ENCODE measurements around the gene PIBF1.
"Not testable (repeated sequence)": the region's sequence is repeated elsewhere in the genome, so short reads cannot be mapped to it uniquely, and the experiment has no call there.

PIBF1 gene

GRCh38 chr13:72782717-72783116, 784 bp downstream of the PIBF1 start:
- Histone ChIP-seq H3K4me3 (ENCODE audit: low read depth, low read length) (peak overlapping the region; percentile 95), H3K36me3 (ENCODE audit: insufficient read depth, low read length) (peaks cover 16% of the 10 kb centered on the region), H3K27me3 (ENCODE audit: insufficient read depth, low read length) (no peaks in the 10 kb centered on the region), H3K27ac (ENCODE audit: low read depth, low read length) (peak overlapping the region; percentile 71), H2AFZ (ENCODE audit: low read length, unreplicated experiment) (peak overlapping the region; percentile 69), H3K4me1 (ENCODE audit: control insufficient read depth, insufficient read depth, low read length, unreplicated experiment) (no peaks in the 10 kb centered on the region), H3K79me2 (ENCODE audit: control insufficient read depth, insufficient read depth, low read length, unreplicated experiment) (peaks cover 77% of the 10 kb centered on the region)

GRCh38 chr13:72784679-72785078, 2.7 kb downstream of the PIBF1 start:
- H3K4me3 ChIP-seq (ENCODE audit: low read depth, low read length); H3K27me3 ChIP-seq (ENCODE audit: insufficient read depth, low read length); H2AFZ ChIP-seq (ENCODE audit: low read length, unreplicated experiment); H3K36me3 ChIP-seq (ENCODE audit: insufficient read depth, low read length); H3K4me1 ChIP-seq (ENCODE audit: control insufficient read depth, insufficient read depth, low read length, unreplicated experiment); H3K27ac ChIP-seq (ENCODE audit: low read depth, low read length): not testable (repeated sequence)
- H3K79me2 ChIP-seq (ENCODE audit: control insufficient read depth, insufficient read depth, low read length, unreplicated experiment): peaks cover 70% of the 10 kb centered on the region

GRCh38 chr13:72788831-72789230, 6.9 kb downstream of the PIBF1 start:
- peaks cover 36% of the 10 kb centered on the region for H3K79me2 ChIP-seq (ENCODE audit: control insufficient read depth, insufficient read depth, low read length, unreplicated experiment)
- H2AFZ ChIP-seq (ENCODE audit: low read length, unreplicated experiment): no peak overlapping the region
- H3K36me3 ChIP-seq (ENCODE audit: insufficient read depth, low read length): peaks cover 25% of the 10 kb centered on the region
- no peak overlapping the region for H3K27ac ChIP-seq (ENCODE audit: low read depth, low read length)
- H3K4me3 ChIP-seq (ENCODE audit: low read depth, low read length): no peak overlapping the region
- no peaks in the 10 kb centered on the region for H3K4me1 ChIP-seq (ENCODE audit: control insufficient read depth, insufficient read depth, low read length, unreplicated experiment)
- H3K27me3 ChIP-seq (ENCODE audit: insufficient read depth, low read length): no peaks in the 10 kb centered on the region

- Histone ChIP-seq H3K27ac (ENCODE audit: low read depth, low read length) (no peak overlapping the region), H2AFZ (ENCODE audit: low read length, unreplicated experiment) (no peak overlapping the region), H3K4me1 (ENCODE audit: control insufficient read depth, insufficient read depth, low read length, unreplicated experiment) (no peaks in the 10 kb centered on the region), H3K79me2 (ENCODE audit: control insufficient read depth, insufficient read depth, low read length, unreplicated experiment) (peaks cover 15% of the 10 kb centered on the region), H3K36me3 (ENCODE audit: insufficient read depth, low read length) (peaks cover 30% of the 10 kb centered on the region), H3K4me3 (ENCODE audit: low read depth, low read length) (no peak overlapping the region), H3K27me3 (ENCODE audit: insufficient read depth, low read length) (no peaks in the 10 kb centered on the region)
Measured at GRCh38 chr13:72792640-72793039, 10.7 kb downstream of the PIBF1 start.

DNA sequence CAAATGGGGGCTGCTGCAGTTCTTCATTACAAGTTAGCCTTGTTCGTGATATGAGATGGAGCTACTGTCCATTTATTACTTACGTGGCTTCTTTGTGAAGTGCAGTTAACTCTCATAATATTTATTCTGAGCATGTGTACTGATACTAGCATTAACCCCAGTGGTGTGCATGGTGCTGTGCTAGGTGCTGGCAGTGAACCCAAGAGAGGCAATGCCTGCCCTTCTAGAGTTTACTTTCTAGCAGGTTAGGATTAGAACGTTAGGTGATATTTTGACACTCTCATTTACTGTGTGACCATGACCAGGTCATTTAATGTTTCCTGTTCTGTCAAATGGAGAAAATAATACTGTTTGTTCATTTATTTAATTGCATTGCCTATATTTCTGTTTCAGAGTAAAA, 16.9 kb downstream of the PIBF1 start:
- H3K4me1 ChIP-seq (ENCODE audit: control insufficient read depth, insufficient read depth, low read length, unreplicated experiment): no peaks in the 10 kb centered on the region
- H3K27ac ChIP-seq (ENCODE audit: low read depth, low read length): no peak overlapping the region
- no peaks in the 10 kb centered on the region for H3K79me2 ChIP-seq (ENCODE audit: control insufficient read depth, insufficient read depth, low read length, unreplicated experiment)
- H2AFZ ChIP-seq (ENCODE audit: low read length, unreplicated experiment): no peak overlapping the region
- H3K4me3 ChIP-seq (ENCODE audit: low read depth, low read length): no peak overlapping the region
- peaks cover 16% of the 10 kb centered on the region for H3K36me3 ChIP-seq (ENCODE audit: insufficient read depth, low read length)
- no peaks in the 10 kb centered on the region for H3K27me3 ChIP-seq (ENCODE audit: insufficient read depth, low read length)

GRCh38 chr13:72804301-72804700, 22.4 kb downstream of the PIBF1 start:
- Histone ChIP-seq H3K4me3 (ENCODE audit: low read depth, low read length) (no peak overlapping the region), H3K27ac (ENCODE audit: low read depth, low read length) (no peak overlapping the region), H3K4me1 (ENCODE audit: control insufficient read depth, insufficient read depth, low read length, unreplicated experiment) (no peaks in the 10 kb centered on the region), H3K79me2 (ENCODE audit: control insufficient read depth, insufficient read depth, low read length, unreplicated experiment) (no peaks in the 10 kb centered on the region), H2AFZ (ENCODE audit: low read length, unreplicated experiment) (no peak overlapping the region), H3K27me3 (ENCODE audit: insufficient read depth, low read length) (no peaks in the 10 kb centered on the region), H3K36me3 (ENCODE audit: insufficient read depth, low read length) (no peaks in the 10 kb centered on the region)

DNA sequence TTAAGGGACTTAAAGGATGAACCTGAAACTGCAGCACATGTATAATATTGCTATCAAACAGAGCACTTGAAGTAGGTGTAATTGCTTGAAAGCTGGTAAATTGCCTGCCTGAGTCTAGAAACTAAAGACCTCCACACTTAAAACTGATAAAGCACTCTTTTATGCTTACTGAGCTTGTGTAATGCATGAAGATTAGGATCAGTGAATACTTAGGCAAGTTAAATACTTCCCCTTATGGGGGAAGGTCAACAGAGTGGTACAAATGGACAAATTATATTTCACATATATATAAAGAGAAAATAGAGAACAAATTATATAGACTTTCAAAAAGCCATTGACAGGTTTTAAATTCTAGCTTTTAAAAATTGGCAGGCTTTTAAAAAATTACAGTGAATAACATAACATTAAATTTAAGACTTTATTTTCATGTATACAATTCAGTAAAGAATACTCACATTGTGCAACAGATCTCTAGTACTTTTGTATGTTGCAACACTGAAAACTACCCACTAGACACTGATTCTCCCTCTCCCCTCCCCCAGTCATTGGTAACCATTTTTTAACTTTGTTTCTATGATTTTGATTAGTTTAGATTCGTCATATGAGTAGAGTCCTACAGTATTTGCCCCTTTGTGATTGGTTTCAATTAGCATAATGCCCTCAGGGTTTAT, 23.9 kb downstream of the PIBF1 start:
- Histone ChIP-seq H3K4me3 (ENCODE audit: low read depth, low read length) (no peak overlapping the region), H3K27me3 (ENCODE audit: insufficient read depth, low read length) (no peaks in the 10 kb centered on the region), H3K79me2 (ENCODE audit: control insufficient read depth, insufficient read depth, low read length, unreplicated experiment) (no peaks in the 10 kb centered on the region), H2AFZ (ENCODE audit: low read length, unreplicated experiment) (no peak overlapping the region), H3K36me3 (ENCODE audit: insufficient read depth, low read length) (no peaks in the 10 kb centered on the region), H3K4me1 (ENCODE audit: control insufficient read depth, insufficient read depth, low read length, unreplicated experiment) (no peaks in the 10 kb centered on the region), H3K27ac (ENCODE audit: low read depth, low read length) (no peak overlapping the region)

DNA sequence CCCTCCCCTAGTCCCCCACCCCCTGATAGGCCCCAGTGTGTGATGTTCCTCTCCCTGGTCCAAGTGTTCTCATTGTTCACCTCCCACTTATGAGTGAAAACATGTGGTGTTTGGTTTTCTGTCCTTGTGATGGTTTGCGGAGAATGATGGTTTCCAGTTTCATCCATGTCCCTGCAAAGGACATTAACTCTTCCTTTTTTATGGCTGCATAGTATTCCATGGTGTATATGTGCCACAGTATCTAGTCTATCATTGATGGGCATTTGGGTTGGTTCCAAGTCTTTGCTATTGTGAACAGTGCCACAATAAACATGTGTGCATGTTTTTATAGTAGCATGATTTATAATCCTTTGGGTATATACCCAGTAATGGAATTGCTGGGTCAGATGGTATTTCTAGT, 24.6 kb downstream of the PIBF1 start:
- not testable (repeated sequence) for H3K79me2 ChIP-seq (ENCODE audit: control insufficient read depth, insufficient read depth, low read length, unreplicated experiment); H3K4me1 ChIP-seq (ENCODE audit: control insufficient read depth, insufficient read depth, low read length, unreplicated experiment); H3K27me3 ChIP-seq (ENCODE audit: insufficient read depth, low read length); H2AFZ ChIP-seq (ENCODE audit: low read length, unreplicated experiment); H3K36me3 ChIP-seq (ENCODE audit: insufficient read depth, low read length); H3K4me3 ChIP-seq (ENCODE audit: low read depth, low read length); H3K27ac ChIP-seq (ENCODE audit: low read depth, low read length)

- Histone ChIP-seq H3K4me1 (ENCODE audit: control insufficient read depth, insufficient read depth, low read length, unreplicated experiment) (no peaks in the 10 kb centered on the region), H3K27ac (ENCODE audit: low read depth, low read length) (no peak overlapping the region), H3K27me3 (ENCODE audit: insufficient read depth, low read length) (no peaks in the 10 kb centered on the region), H3K36me3 (ENCODE audit: insufficient read depth, low read length) (no peaks in the 10 kb centered on the region), H3K79me2 (ENCODE audit: control insufficient read depth, insufficient read depth, low read length, unreplicated experiment) (no peaks in the 10 kb centered on the region), H3K4me3 (ENCODE audit: low read depth, low read length) (no peak overlapping the region), H2AFZ (ENCODE audit: low read length, unreplicated experiment) (no peak overlapping the region)
Measured at GRCh38 chr13:72808917-72809500, 27.1 kb downstream of the PIBF1 start.

GRCh38 chr13:72820156-72820897, 38.4 kb downstream of the PIBF1 start:
- H3K4me3 ChIP-seq (ENCODE audit: low read depth, low read length): no peak overlapping the region
- H3K4me1 ChIP-seq (ENCODE audit: control insufficient read depth, insufficient read depth, low read length, unreplicated experiment): no peaks in the 10 kb centered on the region
- H2AFZ ChIP-seq (ENCODE audit: low read length, unreplicated experiment): no peak overlapping the region
- peaks cover 4% of the 10 kb centered on the region for H3K36me3 ChIP-seq (ENCODE audit: insufficient read depth, low read length)
- H3K27ac ChIP-seq (ENCODE audit: low read depth, low read length): no peak overlapping the region
- H3K79me2 ChIP-seq (ENCODE audit: control insufficient read depth, insufficient read depth, low read length, unreplicated experiment): no peaks in the 10 kb centered on the region
- H3K27me3 ChIP-seq (ENCODE audit: insufficient read depth, low read length): no peaks in the 10 kb centered on the region

- Histone ChIP-seq H3K4me1 (ENCODE audit: control insufficient read depth, insufficient read depth, low read length, unreplicated experiment) (no peaks in the 10 kb centered on the region), H2AFZ (ENCODE audit: low read length, unreplicated experiment) (no peak overlapping the region), H3K79me2 (ENCODE audit: control insufficient read depth, insufficient read depth, low read length, unreplicated experiment) (no peaks in the 10 kb centered on the region), H3K27ac (ENCODE audit: low read depth, low read length) (no peak overlapping the region), H3K36me3 (ENCODE audit: insufficient read depth, low read length) (peaks cover 4% of the 10 kb centered on the region), H3K4me3 (ENCODE audit: low read depth, low read length) (no peak overlapping the region), H3K27me3 (ENCODE audit: insufficient read depth, low read length) (no peaks in the 10 kb centered on the region)
Measured at GRCh38 chr13:72820898-72821279, 39.0 kb downstream of the PIBF1 start.

Measured in ACC112 (cell line).